Parathyroid adenoma (tissue), 2 donors: ENCODE data around the gene OAS3.

Source experiments
- H2AFZ ChIP-seq: fragments of 300-600 bp; sonication (generic); one replicate; pipeline ENCODE4 v1.7.0; 2017; ENCODE audit warnings: antibody characterized with exemption, mild to moderate bottlenecking
- H3K27ac ChIP-seq: fragments of 300-600 bp; sonication (generic); one replicate; pipeline ENCODE4 v1.7.0; 2017
- H3K27me3 ChIP-seq: fragments of 300-600 bp; sonication (generic); one replicate; pipeline ENCODE4 v1.7.0; 2017; ENCODE audit warnings: low read length; ENCODE audit not compliant: control insufficient read depth, insufficient read depth
- H3K36me3 ChIP-seq: fragments of 300-600 bp; sonication (generic); one replicate; pipeline ENCODE4 v1.7.0; 2017; ENCODE audit warnings: low read length; ENCODE audit not compliant: control insufficient read depth, insufficient read depth
- H3K4me1 ChIP-seq: fragments of 300-600 bp; sonication (generic); one replicate; pipeline ENCODE4 v1.7.0; 2017; ENCODE audit warnings: control low read depth
- H3K4me2 ChIP-seq: fragments of 300-600 bp; sonication (generic); one replicate; pipeline ENCODE4 v1.7.0; 2017; ENCODE audit warnings: low read length
- H3K4me3 ChIP-seq: fragments of 300-600 bp; sonication (generic); one replicate; pipeline ENCODE4 v1.7.0; 2017; ENCODE audit warnings: low read depth, low read length
- H3K79me2 ChIP-seq: fragments of 300-600 bp; sonication (generic); one replicate; pipeline ENCODE4 v1.7.0; 2017; ENCODE audit warnings: control low read depth
- H3K9ac ChIP-seq: fragments of 300-600 bp; sonication (generic); one replicate; pipeline ENCODE4 v1.7.0; 2017; ENCODE audit warnings: mild to moderate bottlenecking
- H3K9me3 ChIP-seq: fragments of 300-600 bp; sonication (generic); one replicate; pipeline ENCODE4 v1.7.0; 2017; ENCODE audit warnings: low read length; ENCODE audit not compliant: control insufficient read depth
- TF ChIP-seq, protein P1 (sequence below): fragments of 300-600 bp; sonication (generic); IDR thresholded peaks from one replicate; pipeline ENCODE4 v1.7.0; 2017; ENCODE audit warnings: antibody characterized with exemption, mild to moderate bottlenecking
- donor health status: primary hyperparathyroidism.

The OAS3 gene

DNA sequence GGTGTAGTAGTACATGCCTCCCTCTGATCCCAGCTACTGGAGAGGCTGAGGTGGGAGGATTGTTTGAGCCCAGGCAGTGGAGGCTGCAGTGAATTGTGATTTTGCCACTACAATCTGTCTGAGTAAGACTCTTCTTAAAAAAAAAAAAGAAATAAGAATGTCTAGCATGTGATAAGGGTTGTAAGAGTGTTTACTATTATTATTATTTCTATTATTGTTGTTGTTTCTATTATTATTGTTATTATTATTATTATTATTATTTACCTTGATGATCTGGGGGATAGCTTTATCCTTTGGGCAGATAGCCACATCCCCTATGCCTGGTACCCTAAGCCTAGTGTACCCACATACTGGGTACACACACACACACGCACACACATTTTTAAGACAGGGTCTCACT, 4.3 kb downstream of the OAS3 start:
- Histone ChIP-seq H3K27ac (no peak overlapping the region), H2AFZ (no peak overlapping the region), H3K9ac (no peak overlapping the region), H3K4me3 (no peak overlapping the region), H3K36me3 (no peaks in the 10 kb centered on the region), H3K9me3 (no peaks in the 10 kb centered on the region), H3K4me1 (peaks cover 8% of the 10 kb centered on the region), H3K27me3 (no peaks in the 10 kb centered on the region), H3K79me2 (no peaks in the 10 kb centered on the region), H3K4me2 (no peak overlapping the region)
- TF ChIP-seq, protein P1, sequence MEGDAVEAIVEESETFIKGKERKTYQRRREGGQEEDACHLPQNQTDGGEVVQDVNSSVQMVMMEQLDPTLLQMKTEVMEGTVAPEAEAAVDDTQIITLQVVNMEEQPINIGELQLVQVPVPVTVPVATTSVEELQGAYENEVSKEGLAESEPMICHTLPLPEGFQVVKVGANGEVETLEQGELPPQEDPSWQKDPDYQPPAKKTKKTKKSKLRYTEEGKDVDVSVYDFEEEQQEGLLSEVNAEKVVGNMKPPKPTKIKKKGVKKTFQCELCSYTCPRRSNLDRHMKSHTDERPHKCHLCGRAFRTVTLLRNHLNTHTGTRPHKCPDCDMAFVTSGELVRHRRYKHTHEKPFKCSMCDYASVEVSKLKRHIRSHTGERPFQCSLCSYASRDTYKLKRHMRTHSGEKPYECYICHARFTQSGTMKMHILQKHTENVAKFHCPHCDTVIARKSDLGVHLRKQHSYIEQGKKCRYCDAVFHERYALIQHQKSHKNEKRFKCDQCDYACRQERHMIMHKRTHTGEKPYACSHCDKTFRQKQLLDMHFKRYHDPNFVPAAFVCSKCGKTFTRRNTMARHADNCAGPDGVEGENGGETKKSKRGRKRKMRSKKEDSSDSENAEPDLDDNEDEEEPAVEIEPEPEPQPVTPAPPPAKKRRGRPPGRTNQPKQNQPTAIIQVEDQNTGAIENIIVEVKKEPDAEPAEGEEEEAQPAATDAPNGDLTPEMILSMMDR: no peak

DNA sequence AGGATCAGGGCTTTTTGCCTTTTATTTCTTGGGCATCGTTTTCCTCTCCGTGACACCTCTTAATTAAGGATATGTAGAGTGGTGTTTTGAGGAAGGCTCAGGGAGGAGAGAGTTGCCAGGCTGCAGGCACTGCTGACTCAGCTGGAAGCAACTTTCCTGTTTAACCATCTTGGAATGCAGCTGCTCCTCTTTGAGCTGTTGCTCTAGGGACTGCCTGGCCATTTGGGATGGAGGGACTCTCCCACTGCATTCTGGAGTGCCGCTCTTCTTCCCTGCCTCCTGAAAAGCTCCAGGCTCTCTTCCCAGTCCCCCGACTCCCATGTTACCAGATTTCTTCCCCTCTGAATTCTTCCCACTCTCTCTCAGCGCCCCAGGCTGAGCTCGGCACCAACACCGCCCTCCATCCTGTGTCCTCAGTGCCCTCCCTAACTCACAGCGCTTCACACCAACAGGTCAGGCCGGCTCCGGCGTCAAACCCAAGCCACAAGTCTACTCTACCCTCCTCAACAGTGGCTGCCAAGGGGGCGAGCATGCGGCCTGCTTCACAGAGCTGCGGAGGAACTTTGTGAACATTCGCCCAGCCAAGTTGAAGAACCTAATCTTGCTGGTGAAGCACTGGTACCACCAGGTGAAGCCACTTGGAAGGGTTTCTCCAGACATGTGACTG, 5.9 kb downstream of the OAS3 start:
- Histone ChIP-seq H3K4me2 (no peak overlapping the region), H3K27ac (no peak overlapping the region), H3K36me3 (no peaks in the 10 kb centered on the region), H3K9ac (no peak overlapping the region), H3K27me3 (no peaks in the 10 kb centered on the region), H3K4me3 (no peak overlapping the region), H3K79me2 (no peaks in the 10 kb centered on the region), H3K9me3 (no peaks in the 10 kb centered on the region), H3K4me1 (no peaks in the 10 kb centered on the region), H2AFZ (no peak overlapping the region)
- TF ChIP-seq, protein P1: no peak

DNA sequence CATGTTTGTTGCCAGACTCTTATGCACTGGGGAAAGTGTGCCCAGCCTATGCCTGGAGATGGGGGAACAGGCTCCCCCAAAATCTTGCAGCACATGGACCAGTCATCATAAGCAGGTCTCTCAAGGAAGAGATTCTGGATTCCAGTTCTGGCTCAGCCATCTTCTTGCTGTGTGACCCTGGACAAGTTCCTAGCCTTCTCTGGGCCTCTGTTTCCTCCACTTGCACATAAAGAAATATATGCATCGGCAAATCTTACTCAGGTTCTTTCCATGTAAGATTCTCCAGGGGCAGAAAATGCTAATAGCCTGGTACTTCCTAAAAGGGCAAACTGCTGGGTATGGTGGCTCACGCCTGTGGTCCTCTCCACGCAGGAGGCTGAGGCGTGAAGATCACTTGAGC, 7.2 kb downstream of the OAS3 start:
- no peaks in the 10 kb centered on the region for H3K9me3 ChIP-seq
- H3K36me3 ChIP-seq: no peaks in the 10 kb centered on the region
- no peak overlapping the region for H3K4me2 ChIP-seq
- no peak overlapping the region for H3K4me3 ChIP-seq
- TF ChIP-seq, protein P1: no peak
- no peak overlapping the region for H3K9ac ChIP-seq
- no peak overlapping the region for H3K27ac ChIP-seq
- H3K79me2 ChIP-seq: no peaks in the 10 kb centered on the region
- H3K27me3 ChIP-seq: no peaks in the 10 kb centered on the region
- H3K4me1 ChIP-seq: no peaks in the 10 kb centered on the region
- no peak overlapping the region for H2AFZ ChIP-seq

DNA sequence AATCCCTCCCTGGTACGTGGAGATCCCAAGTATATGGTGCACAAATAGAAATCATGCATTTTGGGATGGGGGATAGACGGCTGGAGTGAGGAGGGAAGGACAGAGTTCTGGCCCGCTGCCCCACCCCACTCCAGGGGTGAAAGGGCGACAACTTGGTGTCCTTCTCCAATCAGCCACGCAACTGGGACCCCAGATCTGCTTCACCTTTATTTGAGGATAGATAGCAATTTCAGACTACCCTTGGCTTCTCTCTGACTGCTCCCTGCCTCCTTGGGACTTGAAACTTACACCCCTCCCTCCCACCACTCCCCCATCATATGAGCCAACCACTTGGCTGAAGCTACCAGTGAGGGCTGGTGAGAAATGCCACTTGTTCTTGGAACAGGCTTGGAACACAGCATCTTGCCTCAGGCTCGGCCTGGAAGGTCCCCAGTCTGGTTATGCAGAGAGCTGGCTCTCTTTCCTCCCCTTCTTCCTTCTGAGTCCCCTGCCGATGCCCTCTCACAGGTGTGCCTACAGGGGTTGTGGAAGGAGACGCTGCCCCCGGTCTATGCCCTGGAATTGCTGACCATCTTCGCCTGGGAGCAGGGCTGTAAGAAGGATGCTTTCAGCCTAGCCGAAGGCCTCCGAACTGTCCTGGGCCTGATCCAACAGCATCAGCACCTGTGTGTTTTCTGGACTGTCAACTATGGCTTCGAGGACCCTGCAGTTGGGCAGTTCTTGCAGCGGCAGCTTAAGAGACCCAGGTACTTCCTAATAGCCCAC, 8.1 kb downstream of the OAS3 start:
- H3K27me3 ChIP-seq: no peaks in the 10 kb centered on the region
- no peak overlapping the region for H3K4me3 ChIP-seq
- no peaks in the 10 kb centered on the region for H3K9me3 ChIP-seq
- H2AFZ ChIP-seq: no peak overlapping the region
- no peak overlapping the region for H3K9ac ChIP-seq
- H3K27ac ChIP-seq: no peak overlapping the region
- H3K4me1 ChIP-seq: no peaks in the 10 kb centered on the region
- H3K36me3 ChIP-seq: no peaks in the 10 kb centered on the region
- TF ChIP-seq, protein P1: no peak
- no peak overlapping the region for H3K4me2 ChIP-seq
- H3K79me2 ChIP-seq: no peaks in the 10 kb centered on the region
